Activated T-cell treated with anti-CD3 and anti-CD28 coated beads, Interleukin-2, amount 50 U/mL, for 72 hours (primary cell): ENCODE measurements around the gene SKAP1. TPM values are rescaled to one million over a fixed set of nuclear protein-coding genes. Genes with fewer than 3 reads are reported as not detected.
A peak's percentile ranks its signal among the peaks of the same experiment; 100 is the strongest.

ENCODE experiments used
- ATAC-seq, 2 donors: fragments of 150-1000 bp; cut with Tn5 transposase; replicated peaks in 1 of 2; 2 replicates each; pipeline ENCODE4 v1.10.0; 2021; ENCODE audit warnings: moderate library complexity in 2 of 2, mild to moderate bottlenecking in 1 of 2
- DNase-seq, 2 donors: peaks; one replicate each; pipeline ENCODE4 v3.0.0; 2021 to 2022; ENCODE audit warnings: mixed read lengths in 1 of 2
- H3K27ac Mint-ChIP-seq: one replicate; pipeline ENCODE4 v1.8.0; 2022; ENCODE audit warnings: mild to moderate bottlenecking, moderate library complexity, mixed read lengths
- H3K27me3 Mint-ChIP-seq: one replicate; pipeline ENCODE4 v1.8.0; 2022; ENCODE audit warnings: low read depth, mixed read lengths
- H3K36me3 Mint-ChIP-seq, 2 donors: one replicate each; pipeline ENCODE4 v1.8.0; 2022; ENCODE audit warnings: mixed read lengths in 2 of 2, mild to moderate bottlenecking in 1 of 2; ENCODE audit not compliant: insufficient read depth in 2 of 2
- H3K4me1 Mint-ChIP-seq: one replicate; pipeline ENCODE4 v1.8.0; 2022; ENCODE audit warnings: low read depth, mixed read lengths
- H3K4me3 Mint-ChIP-seq, 2 donors: one replicate each; pipeline ENCODE4 v1.8.0; 2022; ENCODE audit warnings: mild to moderate bottlenecking in 2 of 2, mixed read lengths in 2 of 2, moderate library complexity in 2 of 2
- H3K9me3 Mint-ChIP-seq, 2 donors: one replicate each; pipeline ENCODE4 v1.8.0; 2022; ENCODE audit warnings: mixed read lengths in 2 of 2
- total RNA-seq, 2 donors: library from RNA; stranded (reverse); gene quantifications; one replicate each; pipeline ENCODE4 v1.2.3, GENCODE V29; 2022

The SKAP1 gene
- total RNA-seq, 2 donors from 2014 or later: 96.6 to 108 TPM

GRCh38 chr17:48441231-48441711 is 11.3 kb upstream of the SKAP1 start:
- peak; percentile 50 to 58 for ATAC-seq
- H3K4me3 Mint-ChIP-seq: peak overlapping the region; percentile 73 to 81
- H3K27me3 Mint-ChIP-seq: no peaks in the 10 kb centered on the region
- H3K36me3 Mint-ChIP-seq: no peaks in the 10 kb centered on the region
- peaks cover 95% of the 10 kb centered on the region for H3K4me1 Mint-ChIP-seq
- DNase-seq: peak in 1 of 2 donors; percentile 23
- H3K27ac Mint-ChIP-seq: peak overlapping the region; percentile 89
- peaks cover 6 to 10% of the 10 kb centered on the region in 2 donors for H3K9me3 Mint-ChIP-seq

- H3K36me3 Mint-ChIP-seq: no peaks in the 10 kb centered on the region
- no peak for ATAC-seq
- peaks cover 6 to 10% of the 10 kb centered on the region in 2 donors for H3K9me3 Mint-ChIP-seq
- H3K4me1 Mint-ChIP-seq: peaks cover 96% of the 10 kb centered on the region
- H3K27ac Mint-ChIP-seq: peak overlapping the region; percentile 89
- H3K4me3 Mint-ChIP-seq: peak overlapping the region; percentile 73 to 81
- no peaks in the 10 kb centered on the region for H3K27me3 Mint-ChIP-seq
- no peak for DNase-seq
Measured at GRCh38 chr17:48440669-48441068, 10.7 kb upstream of the SKAP1 start.

- ATAC-seq: peak; percentile 42 to 61
- Mint-ChIP-seq H3K36me3 (no peaks in the 10 kb centered on the region), H3K9me3 (peaks cover 6 to 10% of the 10 kb centered on the region in 2 donors), H3K4me1 (peaks cover 97% of the 10 kb centered on the region), H3K4me3 (peak overlapping the region; percentile 73 to 81), H3K27me3 (no peaks in the 10 kb centered on the region), H3K27ac (peak overlapping the region; percentile 89)
- DNase-seq: peak; percentile 19 to 35
Measured at GRCh38 chr17:48439875-48440505, 10.0 kb upstream of the SKAP1 start.

GRCh38 chr17:48439110-48439850 is 9.3 kb upstream of the SKAP1 start:
- H3K36me3 Mint-ChIP-seq: no peaks in the 10 kb centered on the region
- peak; percentile 29 to 38 for DNase-seq
- peaks cover 91% of the 10 kb centered on the region for H3K4me1 Mint-ChIP-seq
- H3K9me3 Mint-ChIP-seq: peaks cover 6 to 10% of the 10 kb centered on the region in 2 donors
- H3K27ac Mint-ChIP-seq: peak overlapping the region; percentile 89
- peak; percentile 54 to 60 for ATAC-seq
- no peaks in the 10 kb centered on the region for H3K27me3 Mint-ChIP-seq
- peak overlapping the region; percentile 73 to 81 for H3K4me3 Mint-ChIP-seq

GRCh38 chr17:48438516-48439061 is 8.6 kb upstream of the SKAP1 start:
- peak overlapping the region in 1 of 2 donors; percentile 53 for H3K4me3 Mint-ChIP-seq
- peaks cover 6 to 10% of the 10 kb centered on the region in 2 donors for H3K9me3 Mint-ChIP-seq
- DNase-seq (no peak), ATAC-seq (no peak)
- no peaks in the 10 kb centered on the region for H3K36me3 Mint-ChIP-seq
- peaks cover 85% of the 10 kb centered on the region for H3K4me1 Mint-ChIP-seq
- no peaks in the 10 kb centered on the region for H3K27me3 Mint-ChIP-seq
- peak overlapping the region; percentile 39 for H3K27ac Mint-ChIP-seq

GRCh38 chr17:48433896-48434295 is 3.9 kb upstream of the SKAP1 start:
- Mint-ChIP-seq H3K27ac (no peak overlapping the region), H3K27me3 (no peaks in the 10 kb centered on the region), H3K36me3 (peaks cover 4 to 6% of the 10 kb centered on the region in 2 donors), H3K9me3 (peaks cover 3 to 4% of the 10 kb centered on the region in 2 donors), H3K4me1 (peaks cover 66% of the 10 kb centered on the region), H3K4me3 (no peak overlapping the region)
- DNase-seq (no peak), ATAC-seq (no peak)

GRCh38 chr17:48432820-48433775 is 3.1 kb upstream of the SKAP1 start:
- ATAC-seq: no peak
- H3K9me3 Mint-ChIP-seq: peaks cover 3 to 4% of the 10 kb centered on the region in 2 donors
- H3K27me3 Mint-ChIP-seq: no peaks in the 10 kb centered on the region
- H3K36me3 Mint-ChIP-seq: peaks cover 4 to 6% of the 10 kb centered on the region in 2 donors
- H3K4me3 Mint-ChIP-seq: no peak overlapping the region
- no peak for DNase-seq
- H3K27ac Mint-ChIP-seq: no peak overlapping the region
- peaks cover 66% of the 10 kb centered on the region for H3K4me1 Mint-ChIP-seq

GRCh38 chr17:48429156-48429555 is 858 bp downstream of the SKAP1 start:
- H3K4me3 Mint-ChIP-seq: peak overlapping the region; percentile 92 to 96
- ATAC-seq (peak; percentile 49 to 50), DNase-seq (peak; percentile 27 to 46)
- no peaks in the 10 kb centered on the region for H3K27me3 Mint-ChIP-seq
- no peaks in the 10 kb centered on the region for H3K9me3 Mint-ChIP-seq
- H3K27ac Mint-ChIP-seq: peak overlapping the region; percentile 97
- peaks cover 4 to 6% of the 10 kb centered on the region in 2 donors for H3K36me3 Mint-ChIP-seq
- H3K4me1 Mint-ChIP-seq: peaks cover 71% of the 10 kb centered on the region

GRCh38 chr17:48427598-48427997 is 2.4 kb downstream of the SKAP1 start:
- peak; percentile 70 to 72 for ATAC-seq
- peaks cover 71% of the 10 kb centered on the region for H3K4me1 Mint-ChIP-seq
- peak overlapping the region; percentile 92 to 96 for H3K4me3 Mint-ChIP-seq
- H3K27me3 Mint-ChIP-seq: no peaks in the 10 kb centered on the region
- peaks cover 4 to 6% of the 10 kb centered on the region in 2 donors for H3K36me3 Mint-ChIP-seq
- peak; percentile 75 to 83 for DNase-seq
- H3K27ac Mint-ChIP-seq: peak overlapping the region; percentile 97
- no peaks in the 10 kb centered on the region for H3K9me3 Mint-ChIP-seq

GRCh38 chr17:48426761-48427500 is 3.1 kb downstream of the SKAP1 start:
- DNase-seq: no peak
- Mint-ChIP-seq H3K4me1 (peaks cover 72% of the 10 kb centered on the region), H3K27me3 (no peaks in the 10 kb centered on the region), H3K4me3 (peak overlapping the region; percentile 92 to 96), H3K36me3 (peaks cover 4 to 6% of the 10 kb centered on the region in 2 donors), H3K9me3 (no peaks in the 10 kb centered on the region), H3K27ac (peak overlapping the region; percentile 100)
- ATAC-seq: no peak

GRCh38 chr17:48426019-48426665 is 3.9 kb downstream of the SKAP1 start:
- peaks cover 73% of the 10 kb centered on the region for H3K4me1 Mint-ChIP-seq
- peaks cover 5 to 6% of the 10 kb centered on the region in 2 donors for H3K36me3 Mint-ChIP-seq
- ATAC-seq (no peak), DNase-seq (no peak)
- peak overlapping the region; percentile 100 for H3K27ac Mint-ChIP-seq
- H3K4me3 Mint-ChIP-seq: peak overlapping the region; percentile 92 to 96
- H3K27me3 Mint-ChIP-seq: no peaks in the 10 kb centered on the region
- H3K9me3 Mint-ChIP-seq: no peaks in the 10 kb centered on the region
